ENCODE data around the gene TMEM248. TPM values are rescaled to one million over a fixed set of nuclear protein-coding genes. Genes with fewer than 3 reads are reported as not detected.
"Not testable (repeated sequence)": the region's sequence is repeated elsewhere in the genome, so short reads cannot be mapped to it uniquely, and the experiment has no call there.

The TMEM248 gene
- polyA plus RNA-seq, 1 donor from 2014 or later, result 41.8 TPM

GRCh38 chr7:66877577-66878300 is 43.3 kb upstream of the TMEM248 start:
- H2AFZ ChIP-seq (ENCODE audit: low read depth, low read length), result no peak overlapping the region
- no peaks in the 10 kb centered on the region for H3K9me2 ChIP-seq (ENCODE audit: insufficient read depth, low read length)
- no peak overlapping the region for H3K27ac ChIP-seq (ENCODE audit: low read length)
- no peak overlapping the region for H3K9ac ChIP-seq (ENCODE audit: low read length)
- no peaks in the 10 kb centered on the region for H3K79me2 ChIP-seq (replicated peaks; ENCODE audit: insufficient read depth, low read length)
- H3K9me3 ChIP-seq (ENCODE audit: low read length), result no peaks in the 10 kb centered on the region
- no peaks in the 10 kb centered on the region for H3F3A ChIP-seq (ENCODE audit: insufficient read depth, low read length, poor library complexity, severe bottlenecking)
- H3K4me3 ChIP-seq (ENCODE audit: low read length), result no peak overlapping the region
- H3K4me2 ChIP-seq (ENCODE audit: low read length), result no peak overlapping the region
- TF ChIP-seq REST (IDR thresholded peaks at IDR 0.05; ENCODE audit: borderline replicate concordance), result no peak
- TF ChIP-seq, protein P1, sequence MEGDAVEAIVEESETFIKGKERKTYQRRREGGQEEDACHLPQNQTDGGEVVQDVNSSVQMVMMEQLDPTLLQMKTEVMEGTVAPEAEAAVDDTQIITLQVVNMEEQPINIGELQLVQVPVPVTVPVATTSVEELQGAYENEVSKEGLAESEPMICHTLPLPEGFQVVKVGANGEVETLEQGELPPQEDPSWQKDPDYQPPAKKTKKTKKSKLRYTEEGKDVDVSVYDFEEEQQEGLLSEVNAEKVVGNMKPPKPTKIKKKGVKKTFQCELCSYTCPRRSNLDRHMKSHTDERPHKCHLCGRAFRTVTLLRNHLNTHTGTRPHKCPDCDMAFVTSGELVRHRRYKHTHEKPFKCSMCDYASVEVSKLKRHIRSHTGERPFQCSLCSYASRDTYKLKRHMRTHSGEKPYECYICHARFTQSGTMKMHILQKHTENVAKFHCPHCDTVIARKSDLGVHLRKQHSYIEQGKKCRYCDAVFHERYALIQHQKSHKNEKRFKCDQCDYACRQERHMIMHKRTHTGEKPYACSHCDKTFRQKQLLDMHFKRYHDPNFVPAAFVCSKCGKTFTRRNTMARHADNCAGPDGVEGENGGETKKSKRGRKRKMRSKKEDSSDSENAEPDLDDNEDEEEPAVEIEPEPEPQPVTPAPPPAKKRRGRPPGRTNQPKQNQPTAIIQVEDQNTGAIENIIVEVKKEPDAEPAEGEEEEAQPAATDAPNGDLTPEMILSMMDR (IDR thresholded peaks at IDR 0.05; ENCODE audit: poor library complexity, severe bottlenecking), result no peak
- no peak for TF ChIP-seq SMC3 (conservative IDR thresholded peaks at IDR 0.05; ENCODE audit: poor library complexity)
- no peak for TF ChIP-seq EZH2 (IDR thresholded peaks at IDR 0.05; ENCODE audit: borderline replicate concordance, insufficient read depth, low read length, poor library complexity, severe bottlenecking)
- no peak for TF ChIP-seq EP300 (conservative IDR thresholded peaks at IDR 0.05; ENCODE audit: poor library complexity, severe bottlenecking)
- TF ChIP-seq POLR2AphosphoS5 (IDR thresholded peaks at IDR 0.05), result no peak
- no peak for TF ChIP-seq TAF1 (IDR thresholded peaks at IDR 0.05; ENCODE audit: low read depth)
- no peak for TF ChIP-seq MXI1 (conservative IDR thresholded peaks at IDR 0.05; ENCODE audit: poor library complexity, severe bottlenecking)
- no peak for TF ChIP-seq RAD21 (conservative IDR thresholded peaks at IDR 0.05)
- no peaks in the 10 kb centered on the region for H4K20me1 ChIP-seq (ENCODE audit: insufficient read depth)
- H3K27me3 ChIP-seq (ENCODE audit: insufficient read depth, low read depth, low read length), result no peaks in the 10 kb centered on the region
- H3K36me3 ChIP-seq (ENCODE audit: insufficient read depth, low read length), result no peaks in the 10 kb centered on the region

DNA sequence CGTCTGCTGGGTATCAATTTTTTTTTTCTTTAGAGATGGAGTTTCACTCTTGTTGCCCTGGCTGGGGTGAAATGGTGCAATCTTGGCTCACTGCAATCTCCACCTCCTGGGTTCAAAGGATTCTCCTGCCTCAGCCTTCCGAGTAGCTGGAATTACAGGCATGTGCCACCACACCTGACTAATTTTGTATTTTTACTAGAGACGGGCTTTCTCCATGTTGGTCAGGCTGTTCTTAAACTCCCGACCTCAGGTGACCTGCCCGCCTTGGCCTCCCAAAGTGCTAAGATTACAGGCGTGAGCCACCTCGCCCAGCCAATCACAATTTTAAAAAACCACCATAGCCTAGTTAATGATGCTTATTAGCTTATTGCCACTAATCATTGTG is 42.7 kb upstream of the TMEM248 start:
- not testable (repeated sequence) for H3K4me3 ChIP-seq (ENCODE audit: low read length); H3K27ac ChIP-seq (ENCODE audit: low read length); H2AFZ ChIP-seq (ENCODE audit: low read depth, low read length); H3K9ac ChIP-seq (ENCODE audit: low read length); H3K36me3 ChIP-seq (ENCODE audit: insufficient read depth, low read length); H4K20me1 ChIP-seq (ENCODE audit: insufficient read depth); H3F3A ChIP-seq (ENCODE audit: insufficient read depth, low read length, poor library complexity, severe bottlenecking); H3K9me3 ChIP-seq (ENCODE audit: low read length); H3K27me3 ChIP-seq (ENCODE audit: insufficient read depth, low read depth, low read length); H3K9me2 ChIP-seq (ENCODE audit: insufficient read depth, low read length); H3K79me2 ChIP-seq (replicated peaks; ENCODE audit: insufficient read depth, low read length); H3K4me2 ChIP-seq (ENCODE audit: low read length)
